ENCODE data around the gene SMCR8.
"Not testable (repeated sequence)": the region's sequence is repeated elsewhere in the genome, so short reads cannot be mapped to it uniquely, and the experiment has no call there.

The SMCR8 gene, protein sequence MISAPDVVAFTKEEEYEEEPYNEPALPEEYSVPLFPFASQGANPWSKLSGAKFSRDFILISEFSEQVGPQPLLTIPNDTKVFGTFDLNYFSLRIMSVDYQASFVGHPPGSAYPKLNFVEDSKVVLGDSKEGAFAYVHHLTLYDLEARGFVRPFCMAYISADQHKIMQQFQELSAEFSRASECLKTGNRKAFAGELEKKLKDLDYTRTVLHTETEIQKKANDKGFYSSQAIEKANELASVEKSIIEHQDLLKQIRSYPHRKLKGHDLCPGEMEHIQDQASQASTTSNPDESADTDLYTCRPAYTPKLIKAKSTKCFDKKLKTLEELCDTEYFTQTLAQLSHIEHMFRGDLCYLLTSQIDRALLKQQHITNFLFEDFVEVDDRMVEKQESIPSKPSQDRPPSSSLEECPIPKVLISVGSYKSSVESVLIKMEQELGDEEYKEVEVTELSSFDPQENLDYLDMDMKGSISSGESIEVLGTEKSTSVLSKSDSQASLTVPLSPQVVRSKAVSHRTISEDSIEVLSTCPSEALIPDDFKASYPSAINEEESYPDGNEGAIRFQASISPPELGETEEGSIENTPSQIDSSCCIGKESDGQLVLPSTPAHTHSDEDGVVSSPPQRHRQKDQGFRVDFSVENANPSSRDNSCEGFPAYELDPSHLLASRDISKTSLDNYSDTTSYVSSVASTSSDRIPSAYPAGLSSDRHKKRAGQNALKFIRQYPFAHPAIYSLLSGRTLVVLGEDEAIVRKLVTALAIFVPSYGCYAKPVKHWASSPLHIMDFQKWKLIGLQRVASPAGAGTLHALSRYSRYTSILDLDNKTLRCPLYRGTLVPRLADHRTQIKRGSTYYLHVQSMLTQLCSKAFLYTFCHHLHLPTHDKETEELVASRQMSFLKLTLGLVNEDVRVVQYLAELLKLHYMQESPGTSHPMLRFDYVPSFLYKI

DNA sequence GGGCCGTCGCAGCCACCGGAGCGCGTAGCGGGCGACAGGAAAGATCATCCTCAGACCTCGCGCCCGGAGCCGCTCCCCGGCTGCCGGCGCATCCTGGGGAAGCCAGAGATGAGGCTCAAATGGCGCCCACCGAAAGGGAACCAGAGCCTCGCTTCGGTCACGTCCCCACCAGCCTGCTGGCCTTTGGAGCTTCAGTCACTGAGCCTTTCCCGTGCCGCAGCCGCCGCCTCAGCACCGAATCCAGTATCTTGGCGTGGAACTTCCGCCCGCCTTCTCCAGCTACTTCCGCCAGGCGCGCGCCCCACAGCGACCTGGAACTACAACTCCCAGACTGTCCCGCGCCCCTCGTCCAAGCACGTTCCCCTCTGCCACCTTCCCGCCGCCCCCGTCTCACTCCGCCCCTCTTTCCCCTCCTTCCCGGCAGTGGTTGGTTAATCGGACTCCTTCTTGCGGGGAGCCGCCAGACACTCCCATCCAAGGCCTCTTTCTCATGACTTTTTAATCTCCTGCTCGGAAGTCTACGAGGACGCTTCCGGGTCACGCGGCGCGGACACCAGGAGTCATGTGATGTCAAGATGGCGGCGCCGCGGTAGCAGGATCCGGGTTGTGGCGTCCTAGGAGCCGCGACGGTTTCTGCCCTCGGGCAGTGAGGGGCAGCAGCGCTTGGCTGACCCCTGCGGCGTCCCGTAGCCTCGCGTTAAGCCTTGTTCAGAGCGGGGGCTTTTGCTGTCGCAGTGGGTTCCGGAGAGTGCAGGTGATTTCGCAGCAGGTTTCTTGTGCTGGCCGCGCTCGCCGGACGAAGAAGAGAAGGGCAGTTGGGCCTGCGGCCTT is at the start of gene SMCR8, which contains the start of gene TOP3A:
TSS of gene SMCR8 (plus strand) at position 563 of the 831 bp plus-strand sequence. CDS start 497 bp downstream, outside the sequence.
TSS of gene TOP3A (minus strand) at position 264 of the 831 bp plus-strand sequence. CDS start at position 48, 216 bp downstream.
- DNase-seq, result peak; percentile 97

DNA sequence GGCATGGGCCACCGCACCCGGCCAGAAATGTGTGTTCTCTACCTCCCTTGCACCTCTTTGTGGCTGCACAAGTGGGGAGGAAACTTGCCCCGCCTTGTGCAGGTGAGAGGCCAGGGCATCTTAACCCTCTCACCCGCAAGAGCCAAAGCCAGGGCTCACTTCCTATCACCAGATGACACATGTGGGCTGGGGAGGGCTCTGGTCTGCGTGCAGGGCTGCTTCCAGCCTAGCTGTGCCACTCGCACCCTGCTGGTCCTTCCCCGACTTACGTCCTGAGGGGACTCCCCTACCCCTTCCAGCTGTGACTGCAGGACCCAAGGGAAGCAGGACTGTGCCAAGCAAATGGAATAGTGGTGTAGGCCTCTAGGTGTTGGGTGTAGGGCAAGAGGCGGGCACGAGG is 47.7 kb upstream of the SMCR8 start:
- no peak for DNase-seq

DNA sequence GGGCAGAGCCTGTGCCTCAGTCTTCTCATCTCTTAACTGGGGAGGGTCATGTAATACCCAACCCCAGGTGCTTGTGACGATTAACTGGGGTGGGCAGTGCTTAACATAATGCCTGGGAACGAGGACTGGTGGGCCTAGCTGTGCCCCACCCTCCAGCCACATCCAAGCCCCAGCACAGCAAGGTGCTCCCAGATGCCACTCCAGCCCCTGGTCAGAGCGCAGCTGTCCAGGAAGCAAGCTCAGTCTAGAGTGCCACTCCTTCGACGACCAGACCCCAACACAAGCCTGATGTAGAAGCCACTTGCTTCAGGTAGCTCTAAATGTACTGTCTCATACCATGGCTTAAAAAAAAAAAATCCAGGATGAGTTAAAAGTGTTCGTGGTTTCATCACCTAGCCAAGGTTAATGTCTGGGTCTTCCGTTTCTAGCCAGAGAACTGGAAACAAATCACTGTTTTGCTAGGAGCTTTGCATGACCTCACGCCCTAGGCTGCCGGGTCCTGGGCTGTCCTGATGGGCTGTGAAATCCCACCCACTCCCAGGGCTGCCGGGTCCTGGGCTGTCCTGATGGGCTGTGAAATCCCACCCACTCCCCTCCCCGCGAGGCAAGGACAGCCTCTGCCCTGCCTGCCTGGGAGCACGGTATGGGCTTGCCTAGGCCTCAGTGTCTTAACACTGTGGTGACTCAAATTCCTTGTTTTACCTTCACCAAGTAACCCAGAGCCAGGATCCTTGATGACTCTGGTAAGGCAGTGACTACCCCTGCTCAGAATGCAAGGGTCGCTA is 47.0 kb upstream of the SMCR8 start:
- DNase-seq, result no peak

DNA sequence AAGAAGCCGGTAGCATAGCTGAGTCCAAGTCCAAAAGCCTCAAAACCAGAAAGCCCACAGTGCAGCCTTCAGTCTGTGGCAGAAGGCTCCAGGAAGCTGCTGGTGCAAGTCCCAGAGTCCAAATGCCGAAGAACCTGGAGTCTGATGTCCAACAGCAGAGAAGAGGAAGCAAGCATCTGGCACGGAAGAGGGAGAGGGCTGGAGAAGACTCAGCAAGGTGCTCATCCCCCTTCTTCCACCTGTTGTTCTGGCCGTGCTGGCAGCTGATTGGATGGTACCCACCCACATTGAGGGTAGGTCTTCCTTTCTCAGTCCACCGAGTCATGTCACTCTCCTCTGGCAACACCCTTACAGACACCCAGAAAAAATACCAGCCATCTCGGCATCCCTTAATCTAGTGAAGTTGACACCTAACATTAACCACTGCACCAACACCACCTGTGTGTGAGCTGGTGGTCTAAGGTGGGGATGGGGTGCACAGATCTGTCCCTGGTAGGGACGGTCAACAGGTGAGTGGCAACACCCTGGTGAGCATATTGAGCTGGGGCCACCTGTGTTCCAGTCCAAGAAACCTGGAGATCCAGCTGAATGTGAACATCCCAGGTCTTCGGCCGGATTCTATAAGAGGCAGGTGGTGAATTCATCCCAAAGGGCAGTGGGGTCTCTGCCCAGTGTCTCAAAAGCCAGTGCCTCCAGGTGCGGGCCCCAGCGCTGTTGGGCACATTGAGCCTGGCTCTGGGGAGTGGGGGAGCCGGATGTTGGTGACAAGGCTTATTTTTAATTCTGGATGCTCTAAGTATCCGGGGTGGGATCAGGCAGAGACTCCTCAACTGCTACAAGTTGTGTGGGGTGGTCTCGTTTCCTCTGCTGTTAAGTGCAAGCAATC is 44.8 kb upstream of the SMCR8 start:
- DNase-seq, result no peak

DNA sequence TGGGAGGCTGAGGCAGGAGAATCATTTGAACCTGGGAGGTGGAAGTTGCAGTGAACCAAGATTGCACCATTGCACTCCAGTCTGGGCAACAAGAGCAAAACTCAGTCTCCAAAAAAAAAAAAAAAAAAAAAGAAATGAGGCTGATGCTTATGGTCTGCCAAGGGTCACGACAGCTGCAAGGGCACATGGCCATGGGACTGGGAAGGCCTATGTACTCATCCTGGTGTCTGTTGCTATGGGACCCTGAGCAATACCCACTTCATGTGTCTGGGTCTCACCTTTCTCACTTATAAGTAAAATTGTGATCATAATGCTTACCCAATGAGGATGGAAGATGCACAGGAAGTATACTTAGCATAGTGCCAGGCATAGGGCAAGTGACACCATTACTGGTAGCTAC is 38.0 kb upstream of the SMCR8 start:
- no peak for DNase-seq

DNA sequence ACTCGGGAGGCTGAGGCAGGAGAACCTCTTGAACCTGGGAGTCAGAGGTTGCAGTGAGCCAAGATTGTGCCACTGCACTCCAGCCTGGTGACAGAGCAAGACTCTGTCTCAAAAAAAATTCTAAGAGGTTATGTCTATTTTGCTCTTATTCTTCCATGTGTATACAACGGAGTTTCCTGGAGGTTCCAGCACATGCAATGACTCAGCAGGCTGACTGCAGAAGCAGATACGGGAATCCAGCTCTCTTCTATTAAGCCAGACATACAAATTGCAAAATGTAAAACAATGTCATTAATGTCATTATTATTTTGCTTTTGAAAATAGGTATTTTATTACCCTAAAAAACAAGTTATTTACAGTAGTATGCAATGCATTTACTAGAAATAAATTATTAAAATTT is 36.2 kb upstream of the SMCR8 start:
- no peak for DNase-seq

DNA sequence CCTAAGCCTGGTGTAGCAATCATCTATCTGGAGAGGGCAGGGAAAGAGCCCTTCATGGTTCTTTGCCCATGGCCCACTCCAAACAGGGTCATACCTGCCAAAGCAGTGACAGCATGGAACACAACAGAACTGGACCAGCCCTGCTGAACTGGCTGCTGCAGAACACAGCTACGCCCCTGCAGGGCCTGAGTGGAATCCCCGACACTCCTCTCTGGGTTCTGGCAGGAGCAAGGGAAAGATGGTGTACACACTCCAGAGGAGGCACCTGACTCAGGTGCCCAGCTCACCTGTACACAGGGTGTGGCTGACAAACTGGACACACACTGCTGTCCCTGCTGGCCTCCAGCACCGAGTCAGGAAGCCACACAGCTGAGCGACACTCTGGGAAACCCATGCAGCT is 34.8 kb upstream of the SMCR8 start:
- DNase-seq, result no peak

DNA sequence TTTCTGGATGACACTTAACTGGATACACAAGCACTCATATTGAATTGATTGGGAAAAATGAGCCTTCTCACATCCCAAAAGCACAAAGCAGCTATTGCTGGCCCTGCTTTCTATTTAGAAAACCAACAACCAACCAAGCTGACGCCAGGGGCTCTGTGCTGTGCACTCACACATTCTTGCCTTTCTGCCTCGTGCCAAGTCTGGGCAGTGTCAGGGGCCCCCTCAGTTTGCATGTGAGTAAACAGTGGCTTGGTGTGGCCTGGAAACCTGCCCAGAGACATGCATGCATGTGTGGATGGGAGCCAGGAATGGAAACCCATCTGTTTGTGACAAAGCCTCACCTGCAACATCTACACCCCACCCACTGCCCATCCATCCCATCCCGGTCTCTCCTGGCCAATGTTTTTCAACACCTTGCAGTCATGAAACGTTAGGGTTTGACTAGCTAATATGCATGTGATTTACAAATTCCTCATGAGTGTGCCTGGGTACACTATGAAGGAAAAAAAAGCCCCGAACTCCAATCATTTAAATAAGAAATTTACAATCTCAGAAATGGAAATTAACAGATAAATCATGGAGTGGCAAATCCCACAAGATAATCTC is 34.2 kb upstream of the SMCR8 start:
- DNase-seq, result no peak

DNA sequence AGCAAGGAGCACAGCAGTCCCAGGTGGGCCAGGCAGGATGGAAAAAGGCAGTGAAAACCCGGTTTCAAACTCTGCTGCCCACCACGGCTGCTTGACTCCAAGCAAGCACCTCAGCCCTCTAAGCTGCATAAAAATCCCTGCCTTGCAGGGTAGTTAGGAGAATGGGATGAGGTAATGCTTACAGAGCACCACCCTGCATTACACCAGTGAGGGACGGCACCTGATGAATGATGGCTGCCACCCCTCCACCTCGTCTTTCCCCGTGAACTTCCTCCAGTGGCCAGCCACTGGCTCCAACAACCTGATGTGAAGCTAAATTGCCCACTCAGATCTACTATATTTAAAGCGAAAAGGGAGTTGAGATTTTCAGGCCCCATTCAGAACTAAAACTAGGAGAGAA is 33.3 kb upstream of the SMCR8 start:
- DNase-seq, result no peak

DNA sequence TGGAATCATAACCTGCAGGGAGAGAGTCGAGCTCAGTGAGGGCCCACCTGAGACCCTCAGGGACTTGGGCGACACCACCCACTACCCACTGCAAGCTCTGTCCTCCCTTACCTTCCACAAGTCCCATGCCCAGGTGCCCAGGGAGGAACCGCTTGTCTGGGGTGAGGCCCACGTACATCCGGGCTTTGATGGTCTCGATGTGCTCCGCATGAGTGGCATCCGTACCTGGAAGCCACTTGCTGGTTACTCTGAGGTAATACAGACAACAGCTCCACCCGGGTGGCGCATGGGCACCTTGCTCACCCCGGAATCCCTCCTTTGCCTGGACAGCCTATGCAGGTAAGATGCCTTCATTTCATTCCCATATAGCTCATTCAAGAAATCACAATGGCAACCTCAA is 29.8 kb upstream of the SMCR8 start:
- no peak for DNase-seq

DNA sequence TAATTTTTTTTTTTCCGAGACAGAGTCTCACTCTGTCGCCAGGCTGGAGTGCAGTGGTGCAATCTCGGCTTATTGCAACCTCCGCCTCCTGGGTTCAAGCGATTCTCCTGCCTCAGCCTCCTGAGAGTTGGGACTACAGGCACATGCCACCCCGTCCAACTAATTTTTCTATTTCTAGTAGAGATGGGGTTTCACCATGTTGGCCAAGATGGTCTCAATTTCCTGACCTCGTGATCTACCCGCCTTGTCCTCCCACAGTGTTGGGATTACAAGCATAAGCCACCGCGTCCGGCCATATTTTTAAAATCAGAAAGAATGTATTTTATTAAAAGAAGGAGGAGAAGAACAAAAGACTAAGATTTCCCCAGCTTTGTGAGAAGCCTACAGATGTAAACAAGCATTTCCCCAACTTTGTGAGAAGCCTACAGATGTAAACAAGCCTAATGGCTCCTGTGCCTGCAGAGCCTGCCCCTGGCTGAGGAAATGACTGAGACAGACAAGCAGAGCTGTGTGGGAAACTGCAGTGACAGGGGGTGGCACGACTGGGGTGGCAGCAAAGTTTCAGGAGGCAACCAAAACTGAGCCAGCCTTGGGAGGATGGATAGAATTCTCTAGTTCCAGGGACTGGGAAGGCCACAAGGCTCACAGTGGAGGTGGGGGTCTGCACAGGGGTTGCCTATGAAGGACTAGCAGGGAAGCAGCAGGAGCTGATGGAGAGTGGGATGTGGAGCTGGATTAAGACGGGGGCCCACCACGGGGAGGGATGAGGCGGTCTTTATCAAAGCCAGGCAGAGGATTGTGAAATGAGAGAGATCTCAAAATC is 23.2 kb upstream of the SMCR8 start:
- DNase-seq, result no peak

DNA sequence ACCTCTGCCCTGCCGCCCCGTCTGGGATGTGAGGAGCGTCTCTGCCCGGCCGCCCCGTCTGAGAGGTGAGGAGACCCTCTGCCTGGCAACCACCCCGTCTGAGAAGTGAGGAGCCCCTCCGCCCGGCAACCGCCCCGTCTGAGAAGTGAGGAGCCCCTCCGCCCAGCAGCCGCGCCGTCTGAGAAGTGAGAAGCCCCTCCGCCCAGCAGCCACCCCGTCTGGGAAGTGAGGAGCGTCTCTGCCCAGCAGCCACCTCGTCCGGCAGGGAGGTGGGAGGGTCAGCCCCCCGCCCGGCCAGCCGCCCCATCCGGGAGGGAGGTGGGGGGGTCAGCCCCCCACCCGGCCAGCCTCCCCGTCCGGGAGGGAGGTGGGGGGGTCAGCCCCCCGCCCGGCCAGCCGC is 17.0 kb upstream of the SMCR8 start:
- not testable (repeated sequence) for DNase-seq

DNA sequence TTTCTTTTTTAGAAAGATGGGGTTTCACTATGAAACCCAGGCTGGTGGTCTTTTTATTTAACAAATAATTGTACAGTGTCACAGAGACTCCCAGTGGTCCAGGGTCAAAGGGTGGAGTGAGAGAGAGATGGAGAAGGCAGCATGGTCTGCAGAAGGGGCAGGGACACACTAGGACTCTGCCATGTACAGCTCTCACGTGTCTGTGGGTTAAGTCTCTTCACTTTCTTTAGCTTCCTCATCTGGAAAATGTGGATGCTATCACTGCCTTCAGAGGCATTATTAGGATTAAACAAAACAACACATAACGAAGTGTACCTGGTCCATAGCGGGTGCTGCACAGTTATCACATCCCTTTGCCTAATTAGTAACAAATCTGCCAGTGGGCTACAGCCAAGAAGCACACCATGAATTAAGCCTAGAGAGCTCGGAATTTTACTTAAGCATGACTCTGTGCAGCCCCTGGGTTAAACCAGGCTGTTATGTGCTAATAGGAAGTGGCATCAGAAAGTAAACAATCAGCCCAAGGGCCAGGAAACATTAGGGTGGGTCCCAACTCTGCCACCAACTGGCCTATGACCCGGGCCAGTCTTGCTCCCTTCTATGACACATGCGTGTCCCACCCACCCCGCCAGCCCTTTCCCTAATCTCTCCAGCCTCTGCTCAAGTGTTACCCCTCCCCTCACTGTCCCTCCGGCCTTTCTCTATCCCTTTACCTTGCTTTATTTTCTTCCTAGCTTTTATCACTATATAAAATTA is 14.2 kb upstream of the SMCR8 start:
- DNase-seq, result no peak

DNA sequence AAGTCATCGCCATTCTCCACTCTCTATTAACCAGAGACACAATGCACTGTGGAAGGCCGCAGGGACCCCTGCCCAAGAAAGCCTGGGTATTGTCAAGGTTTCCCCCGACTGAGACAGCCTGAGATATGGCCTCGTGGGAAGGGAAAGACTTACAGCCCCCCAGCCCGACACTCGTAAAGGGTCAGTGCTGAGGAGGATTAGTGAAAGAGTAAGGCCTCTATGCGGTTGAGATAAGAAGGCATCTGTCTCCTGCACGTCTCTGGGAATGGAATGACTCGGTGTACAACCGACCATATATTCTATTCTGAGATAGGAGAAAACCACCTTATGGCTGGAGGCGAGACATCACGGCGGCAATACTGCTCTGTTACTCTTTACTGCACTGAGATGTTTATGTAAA is 11.9 kb upstream of the SMCR8 start:
- not testable (repeated sequence) for DNase-seq

DNA sequence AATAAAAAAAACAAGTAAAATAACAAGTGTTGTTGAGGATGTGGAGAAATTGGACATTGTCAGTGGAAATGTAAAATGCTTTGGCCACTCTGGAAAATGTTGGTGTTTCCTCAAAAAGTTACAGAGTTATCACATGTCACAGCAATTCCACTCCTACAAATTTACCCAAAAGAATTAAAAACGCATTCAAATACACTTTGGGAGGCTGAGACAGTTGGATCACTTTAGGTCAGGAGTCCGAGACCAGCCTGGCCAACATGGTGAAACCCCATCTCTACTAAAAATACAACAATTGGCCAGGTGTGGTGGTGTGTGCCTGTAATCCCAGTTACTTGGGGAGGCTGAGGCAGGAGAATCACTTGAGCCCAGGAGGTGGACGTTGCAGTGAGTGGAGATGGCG is 5.9 kb upstream of the SMCR8 start:
- DNase-seq, result no peak

DNA sequence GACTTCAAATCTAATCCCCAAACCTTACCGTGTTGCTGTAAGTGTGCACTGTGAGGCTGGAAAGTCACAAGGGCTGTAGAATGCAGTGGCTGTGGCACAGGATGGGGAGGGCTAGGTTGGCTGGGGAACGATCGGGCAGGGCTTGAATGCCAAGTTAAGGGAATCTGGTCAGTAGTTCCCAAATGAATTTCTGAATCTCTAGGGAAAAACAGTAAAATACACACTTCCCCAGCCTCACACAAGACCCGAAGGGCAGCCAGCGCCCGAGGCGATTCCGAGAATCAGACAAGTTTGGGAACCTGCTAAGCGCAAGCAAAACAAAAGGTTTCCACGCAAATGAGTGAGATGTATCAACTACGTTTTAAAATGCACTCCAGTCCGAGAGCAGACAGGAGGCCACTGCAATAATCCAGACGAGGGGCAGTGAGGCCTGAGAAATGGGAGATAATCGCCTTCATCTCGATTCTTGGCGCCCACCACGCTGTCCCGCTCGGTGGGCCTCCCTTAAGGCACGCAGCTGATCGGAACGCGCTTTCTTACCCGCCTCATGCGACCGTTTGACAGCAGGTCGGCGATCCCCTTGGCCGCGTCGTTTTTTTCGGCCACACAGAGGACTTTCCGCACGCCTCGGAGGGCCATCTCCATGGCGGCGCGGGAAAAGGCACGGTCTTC is 898 bp upstream of the SMCR8 start:
- DNase-seq, result peak; percentile 33

DNA sequence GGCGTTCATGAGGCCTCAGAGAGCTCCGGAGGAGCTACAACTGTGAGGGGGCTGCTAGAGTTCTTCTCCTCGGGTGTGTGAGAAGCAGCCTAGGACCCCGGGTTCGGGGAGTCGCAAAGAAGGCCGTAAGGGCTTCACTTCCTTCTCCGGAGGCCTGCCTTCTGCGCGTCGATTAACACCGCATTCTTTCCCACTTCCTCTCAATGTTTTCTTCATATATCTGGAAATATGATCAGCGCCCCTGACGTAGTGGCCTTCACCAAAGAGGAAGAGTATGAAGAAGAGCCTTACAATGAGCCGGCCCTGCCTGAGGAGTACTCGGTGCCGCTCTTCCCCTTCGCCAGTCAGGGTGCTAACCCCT is 449 bp downstream of the SMCR8 start:
- DNase-seq, result peak; percentile 22

DNA sequence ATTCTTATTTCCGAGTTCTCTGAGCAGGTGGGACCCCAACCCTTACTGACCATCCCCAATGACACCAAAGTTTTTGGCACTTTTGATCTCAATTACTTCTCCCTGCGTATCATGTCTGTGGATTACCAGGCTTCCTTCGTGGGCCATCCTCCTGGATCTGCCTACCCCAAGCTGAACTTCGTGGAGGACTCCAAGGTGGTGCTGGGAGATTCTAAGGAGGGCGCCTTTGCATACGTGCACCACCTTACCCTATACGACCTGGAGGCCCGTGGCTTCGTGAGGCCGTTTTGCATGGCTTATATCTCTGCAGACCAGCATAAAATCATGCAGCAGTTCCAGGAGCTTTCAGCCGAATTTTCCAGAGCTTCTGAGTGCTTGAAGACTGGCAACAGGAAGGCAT is 868 bp downstream of the SMCR8 start:
- DNase-seq, result no peak
